RWPE2 (cell line): ENCODE results near the gene SLC24A3.
A peak's percentile ranks its signal among the peaks of the same experiment; 100 is the strongest.

Experiments
- ATAC-seq: fragments of 200-7000 bp; cut with Tn5 transposase; 3 replicates; pipeline ENCODE4 v1.9.1; 2021; ENCODE audit warnings: low read depth
- DNase-seq: peaks from one replicate; pipeline ENCODE4 v3.0.0-alpha.2; 2020; ENCODE audit warnings: low spot score
- H3K27ac ChIP-seq: fragments of 450-650 bp; 2 replicates; pipeline ENCODE4 v1.5.1; 2017; ENCODE audit warnings: mild to moderate bottlenecking; ENCODE audit not compliant: poor library complexity, severe bottlenecking
- H3K27me3 ChIP-seq: fragments of 250-450 bp; sonication (Bioruptor Pico); 2 replicates; pipeline ENCODE4 v1.5.1; 2021; ENCODE audit warnings: mild to moderate bottlenecking, moderate library complexity; ENCODE audit not compliant: insufficient read depth, poor library complexity, severe bottlenecking
- H3K36me3 ChIP-seq: fragments of 250-450 bp; sonication (Bioruptor Pico); 2 replicates; pipeline ENCODE4 v1.5.1; 2020; ENCODE audit warnings: low read depth, mild to moderate bottlenecking, moderate library complexity
- H3K4me1 ChIP-seq: fragments of 250-450 bp; sonication (Bioruptor Pico); 2 replicates; pipeline ENCODE4 v1.5.1; 2021; ENCODE audit warnings: mild to moderate bottlenecking, moderate library complexity; ENCODE audit not compliant: insufficient read depth, poor library complexity, severe bottlenecking
- H3K4me3 ChIP-seq: fragments of 250-450 bp; sonication (Bioruptor Pico); 2 replicates; pipeline ENCODE4 v1.5.1; 2021; ENCODE audit warnings: mild to moderate bottlenecking, moderate library complexity; ENCODE audit not compliant: severe bottlenecking
- H3K9me3 ChIP-seq: fragments of 250-450 bp; sonication (Bioruptor Pico); 2 replicates; pipeline ENCODE4 v1.5.1; 2021; ENCODE audit warnings: mild to moderate bottlenecking, moderate library complexity; ENCODE audit not compliant: severe bottlenecking
- TF ChIP-seq, protein P1 (sequence below): fragments of 450-650 bp; IDR thresholded peaks from one replicate; pipeline ENCODE4 v1.5.1; 2017; ENCODE audit warnings: mild to moderate bottlenecking, moderate library complexity; ENCODE audit not compliant: poor library complexity, severe bottlenecking

The SLC24A3 gene

DNA sequence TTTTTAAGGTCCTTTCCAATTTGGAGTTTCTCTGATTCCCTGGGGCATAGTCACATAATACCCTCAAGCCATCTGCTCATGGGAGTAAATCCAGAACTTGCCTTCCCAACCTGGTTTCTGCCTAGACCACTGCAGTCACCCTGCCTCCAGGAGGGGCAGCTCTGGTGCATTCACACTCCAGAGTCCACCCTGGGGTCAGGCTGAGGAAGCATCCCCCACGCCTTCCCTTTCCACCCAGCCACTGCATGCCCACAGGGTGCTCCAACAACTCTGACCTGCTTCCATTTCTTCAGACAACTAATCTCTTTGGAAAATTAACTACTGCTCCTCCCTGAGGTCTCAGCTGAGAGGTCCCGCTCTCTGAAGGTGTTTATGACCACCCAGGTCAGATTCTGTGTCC, 334.2 kb downstream of the SLC24A3 start:
- no peaks in the 10 kb centered on the region for H3K4me1 ChIP-seq
- TF ChIP-seq, protein P1, sequence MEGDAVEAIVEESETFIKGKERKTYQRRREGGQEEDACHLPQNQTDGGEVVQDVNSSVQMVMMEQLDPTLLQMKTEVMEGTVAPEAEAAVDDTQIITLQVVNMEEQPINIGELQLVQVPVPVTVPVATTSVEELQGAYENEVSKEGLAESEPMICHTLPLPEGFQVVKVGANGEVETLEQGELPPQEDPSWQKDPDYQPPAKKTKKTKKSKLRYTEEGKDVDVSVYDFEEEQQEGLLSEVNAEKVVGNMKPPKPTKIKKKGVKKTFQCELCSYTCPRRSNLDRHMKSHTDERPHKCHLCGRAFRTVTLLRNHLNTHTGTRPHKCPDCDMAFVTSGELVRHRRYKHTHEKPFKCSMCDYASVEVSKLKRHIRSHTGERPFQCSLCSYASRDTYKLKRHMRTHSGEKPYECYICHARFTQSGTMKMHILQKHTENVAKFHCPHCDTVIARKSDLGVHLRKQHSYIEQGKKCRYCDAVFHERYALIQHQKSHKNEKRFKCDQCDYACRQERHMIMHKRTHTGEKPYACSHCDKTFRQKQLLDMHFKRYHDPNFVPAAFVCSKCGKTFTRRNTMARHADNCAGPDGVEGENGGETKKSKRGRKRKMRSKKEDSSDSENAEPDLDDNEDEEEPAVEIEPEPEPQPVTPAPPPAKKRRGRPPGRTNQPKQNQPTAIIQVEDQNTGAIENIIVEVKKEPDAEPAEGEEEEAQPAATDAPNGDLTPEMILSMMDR = no peak

DNA sequence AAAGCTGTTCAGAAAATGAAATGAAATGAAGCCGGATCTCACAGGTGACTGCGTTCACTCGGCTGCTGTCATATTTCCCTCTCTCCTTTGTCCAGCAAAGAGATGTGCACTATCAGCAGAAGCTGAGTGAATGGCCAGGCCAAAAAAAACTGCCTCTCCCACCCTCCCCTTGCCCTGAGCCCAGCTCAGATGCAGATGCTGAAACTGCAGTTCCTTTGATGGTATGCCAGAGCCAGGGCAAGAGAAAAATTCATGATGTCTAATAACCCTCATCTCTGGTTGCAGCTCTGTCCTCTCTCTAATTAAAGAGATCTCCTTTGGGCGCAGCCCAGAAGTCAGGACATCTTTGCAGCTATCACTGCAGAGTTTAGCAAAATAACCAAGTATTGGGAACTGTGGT, 335.1 kb downstream of the SLC24A3 start:
- no peaks in the 10 kb centered on the region for H3K9me3 ChIP-seq
- DNase-seq (no peak), ATAC-seq (no peak)
- H3K36me3 ChIP-seq = no peaks in the 10 kb centered on the region
- H3K4me1 ChIP-seq = no peaks in the 10 kb centered on the region
- no peaks in the 10 kb centered on the region for H3K27me3 ChIP-seq
- TF ChIP-seq, protein P1 = no peak
- H3K27ac ChIP-seq = no peak overlapping the region
- H3K4me3 ChIP-seq = no peak overlapping the region

More for the DNA sequence above, 334.2 kb downstream of the SLC24A3 start:
- no peaks in the 10 kb centered on the region for H3K36me3 ChIP-seq
- no peak for ATAC-seq
- H3K4me3 ChIP-seq = no peak overlapping the region
- H3K27ac ChIP-seq = no peak overlapping the region
- DNase-seq = no peak
- H3K27me3 ChIP-seq = no peaks in the 10 kb centered on the region
- no peaks in the 10 kb centered on the region for H3K9me3 ChIP-seq

DNA sequence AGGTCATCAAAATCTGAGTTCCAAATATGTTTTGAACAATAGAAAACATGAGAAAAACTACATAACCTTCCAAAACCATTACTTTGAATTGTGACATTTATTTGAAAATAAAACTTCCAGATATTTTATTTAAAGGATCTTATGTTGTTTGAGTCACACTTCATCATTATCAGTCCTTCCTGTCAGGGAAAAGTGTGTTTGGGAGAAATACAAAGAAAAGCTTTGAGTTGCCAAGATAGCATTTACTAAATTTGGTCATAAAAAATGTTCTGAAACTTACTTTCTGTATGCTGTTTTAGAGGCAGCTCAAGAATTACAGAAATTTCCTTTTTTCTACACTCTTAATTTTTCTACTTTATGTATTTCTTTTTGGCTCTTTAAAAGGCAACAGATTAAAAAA, 337.5 kb downstream of the SLC24A3 start:
- DNase-seq (no peak), ATAC-seq (no peak)
- Histone ChIP-seq H3K36me3 (no peaks in the 10 kb centered on the region), H3K9me3 (no peaks in the 10 kb centered on the region), H3K4me1 (no peaks in the 10 kb centered on the region), H3K27ac (no peak overlapping the region), H3K4me3 (no peak overlapping the region), H3K27me3 (no peaks in the 10 kb centered on the region)
- TF ChIP-seq, protein P1 = no peak

DNA sequence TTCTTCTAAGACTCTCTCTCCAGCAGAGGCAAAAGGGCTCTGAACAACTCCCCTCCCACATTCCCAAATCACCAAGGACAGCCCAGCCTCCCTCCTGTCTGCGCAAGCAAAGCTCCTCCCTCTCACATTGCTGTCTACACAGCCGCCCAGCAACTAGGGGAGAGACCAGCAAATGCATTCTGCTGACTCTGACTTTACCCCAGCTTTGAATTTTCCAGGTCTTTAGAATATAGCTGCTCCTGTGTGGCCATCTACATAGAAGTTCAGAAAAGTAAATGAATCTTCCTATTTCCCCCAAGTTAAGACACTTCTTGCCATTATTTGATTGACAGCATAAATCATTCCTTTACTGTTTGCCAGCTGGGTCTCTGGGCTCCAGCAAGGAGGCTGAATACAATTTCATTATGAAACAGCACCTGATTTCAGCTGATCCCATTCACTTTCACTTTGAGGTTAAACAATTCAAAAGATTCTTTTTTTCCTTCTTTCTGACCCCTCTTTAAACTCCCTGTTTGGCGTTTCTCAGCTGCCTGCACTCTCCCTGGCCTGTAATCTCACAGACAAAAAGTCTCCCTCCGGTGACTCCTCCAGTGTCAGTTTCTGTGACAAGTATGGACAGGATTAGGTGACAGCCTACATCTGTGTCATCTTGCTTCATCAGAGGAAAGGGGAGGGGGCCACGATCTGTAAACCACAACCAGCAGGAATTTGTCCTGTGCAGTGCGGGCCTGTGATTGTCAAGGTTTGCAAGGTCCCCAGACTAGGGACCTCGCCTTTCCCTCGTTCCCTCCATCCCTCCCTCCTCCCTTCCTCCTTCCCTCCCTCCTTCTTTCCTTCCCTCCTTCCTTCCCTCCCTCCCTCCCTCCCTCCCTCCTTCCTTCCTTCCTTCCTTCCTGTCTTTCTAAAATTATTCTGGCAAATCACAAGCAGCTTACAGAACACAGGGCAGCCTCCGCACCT, 340.1 kb downstream of the SLC24A3 start:
- Histone ChIP-seq H3K9me3 (no peaks in the 10 kb centered on the region), H3K27me3 (no peaks in the 10 kb centered on the region), H3K4me1 (no peaks in the 10 kb centered on the region), H3K27ac (no peak overlapping the region), H3K4me3 (no peak overlapping the region), H3K36me3 (no peaks in the 10 kb centered on the region)
- peak; percentile 92 for ATAC-seq
- no peak for DNase-seq
- TF ChIP-seq, protein P1 = no peak

DNA sequence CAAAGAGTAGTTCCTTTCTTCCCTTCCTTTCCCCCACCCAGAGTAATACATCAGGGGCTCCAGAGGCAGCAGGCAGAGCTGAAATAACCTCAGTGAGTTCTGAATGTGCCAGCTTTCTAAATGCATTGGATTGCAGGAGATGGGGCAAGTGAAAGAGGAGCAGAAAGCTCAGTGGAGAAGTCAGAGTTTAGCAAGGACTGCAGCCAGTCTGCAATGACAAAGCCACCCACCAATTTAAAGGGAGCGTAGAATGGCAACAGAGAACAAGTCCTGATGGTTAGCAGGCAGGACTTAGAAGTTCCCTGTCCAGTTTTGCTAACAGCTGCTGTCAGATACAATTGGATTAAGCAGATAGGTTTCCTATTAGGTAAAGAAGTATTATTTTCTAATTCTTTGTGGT, 342.2 kb downstream of the SLC24A3 start:
- DNase-seq = no peak
- Histone ChIP-seq H3K9me3 (no peaks in the 10 kb centered on the region), H3K4me3 (no peak overlapping the region), H3K27me3 (no peaks in the 10 kb centered on the region), H3K36me3 (no peaks in the 10 kb centered on the region), H3K27ac (no peak overlapping the region), H3K4me1 (no peaks in the 10 kb centered on the region)
- TF ChIP-seq, protein P1 = no peak
- ATAC-seq = no peak
